GM10266 (cell line): ENCODE measurements around the gene SOCS2.
"Not testable (repeated sequence)": the region's sequence is repeated elsewhere in the genome, so short reads cannot be mapped to it uniquely, and the experiment has no call there.

Source experiments
- DNase-seq: peaks from one replicate; pipeline ENCODE4 v3.0.0; 2012; ENCODE audit errors: extremely low spot score
- TF ChIP-seq, protein P1 (sequence below): IDR thresholded peaks from 2 replicates; pipeline ENCODE4 v1.5.1; 2012; ENCODE audit warnings: mild to moderate bottlenecking, low read depth; ENCODE audit not compliant: control insufficient read depth, insufficient read depth; ENCODE audit errors: missing control alignments

The SOCS2 gene

DNA sequence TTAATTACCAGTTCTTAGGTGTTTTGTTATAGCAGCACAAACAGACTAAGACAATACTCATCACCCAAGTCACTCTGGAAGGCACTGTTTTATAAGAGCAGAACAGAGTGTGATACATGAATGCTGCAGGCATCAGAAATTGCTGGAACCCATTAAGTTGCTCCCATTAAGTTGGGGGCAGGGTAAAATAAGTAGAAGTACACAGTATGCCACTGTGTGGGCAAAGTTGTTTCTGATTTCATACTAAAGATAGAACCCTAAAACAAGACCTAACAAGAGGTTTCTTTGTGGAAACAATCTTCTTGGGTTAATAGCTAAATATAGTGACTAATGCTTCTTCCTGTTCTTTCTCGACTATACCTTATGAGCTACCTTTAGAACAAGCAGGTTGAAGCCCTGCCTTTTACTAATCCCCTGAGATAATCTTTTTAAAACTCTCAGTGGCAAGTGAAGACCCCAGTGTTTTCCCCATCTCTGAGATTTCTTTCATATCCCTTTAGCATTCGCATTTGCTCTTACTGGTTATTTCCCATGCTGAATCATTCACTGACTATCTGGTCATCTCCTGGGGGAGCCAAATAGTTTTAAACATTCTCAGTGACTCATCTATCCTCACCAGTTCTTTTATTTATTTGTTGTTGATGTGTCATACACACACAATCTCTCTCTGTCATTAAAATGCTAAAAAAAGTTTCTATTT is 52.3 kb downstream of the SOCS2 start:
- TF ChIP-seq, protein P1, sequence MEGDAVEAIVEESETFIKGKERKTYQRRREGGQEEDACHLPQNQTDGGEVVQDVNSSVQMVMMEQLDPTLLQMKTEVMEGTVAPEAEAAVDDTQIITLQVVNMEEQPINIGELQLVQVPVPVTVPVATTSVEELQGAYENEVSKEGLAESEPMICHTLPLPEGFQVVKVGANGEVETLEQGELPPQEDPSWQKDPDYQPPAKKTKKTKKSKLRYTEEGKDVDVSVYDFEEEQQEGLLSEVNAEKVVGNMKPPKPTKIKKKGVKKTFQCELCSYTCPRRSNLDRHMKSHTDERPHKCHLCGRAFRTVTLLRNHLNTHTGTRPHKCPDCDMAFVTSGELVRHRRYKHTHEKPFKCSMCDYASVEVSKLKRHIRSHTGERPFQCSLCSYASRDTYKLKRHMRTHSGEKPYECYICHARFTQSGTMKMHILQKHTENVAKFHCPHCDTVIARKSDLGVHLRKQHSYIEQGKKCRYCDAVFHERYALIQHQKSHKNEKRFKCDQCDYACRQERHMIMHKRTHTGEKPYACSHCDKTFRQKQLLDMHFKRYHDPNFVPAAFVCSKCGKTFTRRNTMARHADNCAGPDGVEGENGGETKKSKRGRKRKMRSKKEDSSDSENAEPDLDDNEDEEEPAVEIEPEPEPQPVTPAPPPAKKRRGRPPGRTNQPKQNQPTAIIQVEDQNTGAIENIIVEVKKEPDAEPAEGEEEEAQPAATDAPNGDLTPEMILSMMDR = no peak
- DNase-seq = peak; percentile 42

DNA sequence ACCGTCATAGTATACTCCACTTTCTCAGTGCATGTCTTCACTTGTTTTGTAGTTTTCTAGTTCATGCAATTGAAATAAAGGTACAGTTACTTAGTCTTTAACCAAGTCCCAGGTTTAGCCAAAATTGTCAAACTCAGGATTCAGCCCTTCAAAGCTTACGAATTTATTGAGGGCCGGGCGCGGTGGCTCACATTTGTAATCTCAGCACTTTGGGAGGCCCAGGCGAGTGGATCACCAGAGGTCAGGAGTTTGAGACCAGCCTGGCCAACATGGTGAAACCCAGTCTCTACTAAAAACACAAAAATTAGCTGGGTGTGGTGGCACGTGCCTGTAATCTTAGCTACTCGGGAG is 52.8 kb downstream of the SOCS2 start:
- not testable (repeated sequence) for DNase-seq

DNA sequence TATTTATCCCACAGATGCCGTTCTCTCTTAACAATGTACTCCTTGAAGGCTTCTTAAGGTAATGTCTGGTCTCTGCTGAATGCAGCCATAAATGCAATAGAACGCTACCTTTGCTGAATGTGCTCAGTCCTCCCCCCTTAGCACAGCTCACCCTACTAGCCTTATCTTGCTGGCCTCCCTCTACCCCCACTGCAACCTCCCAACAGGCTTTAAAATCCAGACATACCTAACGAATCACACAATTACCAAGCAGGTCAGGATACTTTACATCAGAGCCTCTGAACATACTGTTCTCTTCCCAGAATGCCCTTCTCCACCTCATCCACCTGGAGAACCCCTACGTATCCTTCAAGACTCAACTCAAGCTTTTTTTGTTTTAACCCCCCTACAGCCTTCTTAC is 53.7 kb downstream of the SOCS2 start:
- no peak for DNase-seq
- TF ChIP-seq, protein P1 = no peak
